Ammon's horn (tissue), 1 donor: ENCODE results near the gene RAB1B.

ENCODE experiments used
- DNase-seq: peaks from one replicate; pipeline ENCODE4 v3.0.0-alpha.2; 2016; ENCODE audit warnings: low spot score

The RAB1B gene

DNA sequence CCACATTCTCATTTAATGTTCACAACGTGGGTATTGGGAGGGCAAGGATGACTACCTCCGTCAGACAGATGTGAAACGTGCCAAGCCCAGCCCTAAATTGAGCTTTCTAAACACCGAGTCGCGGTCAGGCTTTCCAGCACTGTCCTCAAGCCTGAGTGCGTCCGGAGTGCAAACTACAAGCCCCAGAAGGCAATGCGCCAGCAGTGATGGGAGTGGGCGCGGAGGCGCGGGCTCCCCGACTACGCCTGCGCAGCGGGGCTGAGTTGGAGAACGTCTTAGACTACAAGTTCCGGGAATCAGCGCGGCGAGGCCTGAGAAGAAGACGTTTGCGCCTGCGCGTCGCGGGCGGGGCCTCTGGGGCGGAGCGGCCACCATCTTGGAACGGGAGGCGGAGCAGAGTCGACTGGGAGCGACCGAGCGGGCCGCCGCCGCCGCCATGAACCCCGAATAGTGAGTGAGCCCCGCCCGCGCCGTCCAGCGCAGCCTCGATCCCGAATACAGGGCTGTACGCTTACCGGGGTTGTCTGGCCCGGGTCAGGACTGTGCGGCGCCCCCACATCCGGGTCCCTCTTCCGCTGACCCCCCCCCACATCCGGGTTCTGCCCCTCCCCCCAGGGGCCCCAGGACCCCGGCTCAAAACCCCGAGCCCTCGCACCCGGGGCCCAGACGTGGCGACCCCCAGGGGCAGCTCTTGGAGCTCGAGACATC, at the start of gene RAB1B:
Gene RAB1B (plus strand): TSS at position 396 of the 708 bp plus-strand sequence. CDS start 41 bp downstream, at position 437.
- peak; percentile 99 for DNase-seq

DNA sequence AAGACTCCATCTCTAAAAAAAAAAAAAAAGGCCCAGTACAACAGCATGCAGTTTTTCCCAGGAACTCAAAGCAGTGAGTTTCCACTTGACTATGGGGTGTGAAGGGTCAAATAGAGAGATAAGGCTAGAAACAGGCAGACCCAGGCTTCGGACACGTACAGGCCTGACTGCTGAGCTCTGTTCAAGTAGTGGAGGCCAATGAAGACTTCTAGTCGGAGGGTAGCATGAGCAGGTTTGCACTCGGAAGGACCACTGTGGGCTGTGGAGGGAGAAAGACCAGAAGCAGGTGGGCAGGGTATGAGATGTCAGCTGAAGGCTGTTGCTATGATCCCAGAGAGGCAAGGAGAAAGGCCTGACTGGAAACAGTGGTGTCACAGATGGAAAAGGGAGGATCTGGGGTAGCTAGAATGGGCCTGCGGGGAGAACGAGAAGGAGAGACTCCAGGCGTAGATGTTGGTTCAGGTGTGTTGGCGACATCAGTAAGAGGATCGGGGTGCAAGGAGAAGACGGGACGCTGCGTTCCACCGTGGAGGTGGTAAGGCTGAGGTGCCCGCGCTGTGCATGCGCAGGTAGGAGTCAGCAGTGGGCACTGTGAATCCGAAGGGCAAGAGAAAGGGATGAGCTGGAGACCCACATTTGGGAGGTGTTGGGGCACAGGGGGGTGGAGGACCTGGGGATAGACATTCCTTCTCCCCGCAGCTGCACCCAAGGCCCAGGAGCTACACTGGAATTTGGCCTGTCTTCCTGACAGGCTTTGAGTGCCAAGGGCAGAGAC, 49.4 kb upstream of the RAB1B start:
- no peak for DNase-seq

DNA sequence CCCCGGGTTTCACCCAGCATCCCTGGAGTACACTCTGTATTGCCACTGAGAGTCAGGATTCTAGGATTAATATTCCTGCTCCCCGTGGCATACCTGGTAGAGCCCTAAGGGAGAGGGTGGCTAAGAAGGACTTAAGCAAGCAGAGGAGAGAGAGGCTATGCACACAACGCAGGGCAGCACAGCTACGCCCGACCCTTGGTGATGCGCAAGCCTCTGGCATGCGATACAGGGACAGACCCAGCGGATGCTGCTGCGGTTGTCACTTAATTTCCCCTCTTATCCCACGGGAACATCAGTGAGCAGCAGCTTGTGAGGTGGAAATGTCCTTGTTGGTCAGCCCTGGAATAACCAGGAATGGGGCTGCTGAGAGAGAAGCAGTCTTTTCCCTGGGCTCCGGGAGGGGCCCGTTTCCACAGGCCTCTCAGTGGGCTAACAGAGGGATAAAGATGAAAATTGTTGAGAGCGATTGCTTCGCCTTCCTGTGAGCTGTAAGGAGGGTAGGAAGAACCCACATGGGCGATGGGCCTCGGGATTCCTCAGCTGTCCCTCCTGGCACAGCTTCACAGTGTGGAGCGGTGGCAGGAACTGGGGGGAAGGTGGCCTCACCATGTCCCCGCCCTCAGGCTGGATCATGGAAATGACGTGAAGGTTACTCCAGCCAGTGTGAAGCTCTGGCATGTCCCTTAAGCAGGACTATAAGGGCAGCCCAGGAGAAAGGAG, 48.4 kb upstream of the RAB1B start:
- DNase-seq, result no peak

DNA sequence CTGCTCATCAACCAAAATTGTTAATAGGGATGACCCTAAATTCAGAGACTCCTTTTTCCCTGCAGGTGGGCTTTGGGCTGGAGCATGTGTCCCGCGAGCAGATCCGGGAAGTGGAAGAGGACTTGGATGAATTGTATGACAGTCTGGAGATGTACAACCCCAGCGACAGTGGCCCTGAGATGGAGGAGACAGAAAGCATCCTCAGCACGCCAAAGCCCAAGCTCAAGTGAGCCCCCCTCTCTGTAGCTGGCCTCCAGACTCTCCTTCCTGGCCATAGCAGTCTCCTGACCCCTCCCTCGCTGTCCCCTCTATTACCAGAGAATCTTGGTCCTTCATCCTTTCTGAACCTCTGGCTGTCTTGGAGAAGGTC, 47.9 kb upstream of the RAB1B start:
- no peak for DNase-seq

DNA sequence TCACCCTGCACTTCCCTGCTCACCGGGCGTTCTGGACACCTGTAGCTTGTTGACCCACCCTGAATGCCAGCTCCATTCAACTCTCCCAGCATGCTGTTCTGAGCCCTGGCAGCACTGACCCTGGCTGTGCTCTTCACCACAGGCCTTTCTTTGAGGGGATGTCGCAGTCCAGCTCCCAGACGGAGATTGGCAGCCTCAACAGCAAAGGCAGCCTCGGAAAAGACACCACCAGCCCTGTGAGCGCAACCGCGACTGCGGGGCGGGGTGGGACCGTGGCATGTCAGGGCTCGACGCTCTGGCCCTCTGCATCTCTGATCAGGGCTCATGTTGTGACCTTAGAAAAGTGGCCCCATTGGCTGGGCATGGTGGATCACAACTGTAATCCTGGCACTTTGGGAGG, 47.4 kb upstream of the RAB1B start:
- no peak for DNase-seq

GRCh38 chr11:66221726-66222236, 46.7 kb upstream of the RAB1B start:
- DNase-seq, result no peak

DNA sequence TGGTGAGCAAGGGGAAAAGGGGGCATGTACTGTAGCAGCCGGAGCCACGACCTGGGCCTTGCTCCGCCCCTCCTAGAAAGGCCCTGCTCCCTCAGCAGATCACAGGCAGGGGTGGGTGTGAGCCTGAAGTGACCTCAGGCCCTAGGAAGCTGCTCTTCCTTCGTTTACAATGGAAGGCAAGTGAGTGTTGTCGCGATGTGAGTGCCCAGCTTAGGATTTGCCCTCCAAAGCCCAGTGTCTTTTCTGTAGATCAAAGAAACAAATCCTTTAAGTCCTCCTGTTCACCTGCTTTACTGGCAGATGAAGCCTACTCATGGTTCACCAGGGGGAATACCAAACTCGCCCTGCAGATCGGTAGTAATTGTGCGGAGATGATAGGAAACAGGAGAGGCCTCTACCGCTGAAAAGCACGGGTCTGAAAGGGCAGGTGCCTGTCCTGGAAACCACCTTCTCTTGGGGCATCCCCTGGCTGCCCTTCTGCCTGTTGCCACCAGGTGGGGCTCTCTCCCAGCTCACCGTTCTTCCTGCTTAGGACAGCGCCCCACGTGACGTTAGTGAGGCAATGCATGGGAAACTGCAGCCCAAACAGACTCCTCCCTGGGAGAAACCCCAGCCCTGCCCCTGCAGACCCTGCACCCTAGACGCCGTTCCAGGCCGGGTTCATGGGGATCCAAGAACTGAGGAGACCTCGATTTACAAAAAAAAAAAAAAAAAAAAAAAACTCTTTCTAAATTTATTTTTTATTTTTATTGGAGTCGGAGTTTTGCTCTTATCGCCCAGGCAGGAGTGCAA, 45.9 kb upstream of the RAB1B start:
- DNase-seq, result peak; percentile 96

DNA sequence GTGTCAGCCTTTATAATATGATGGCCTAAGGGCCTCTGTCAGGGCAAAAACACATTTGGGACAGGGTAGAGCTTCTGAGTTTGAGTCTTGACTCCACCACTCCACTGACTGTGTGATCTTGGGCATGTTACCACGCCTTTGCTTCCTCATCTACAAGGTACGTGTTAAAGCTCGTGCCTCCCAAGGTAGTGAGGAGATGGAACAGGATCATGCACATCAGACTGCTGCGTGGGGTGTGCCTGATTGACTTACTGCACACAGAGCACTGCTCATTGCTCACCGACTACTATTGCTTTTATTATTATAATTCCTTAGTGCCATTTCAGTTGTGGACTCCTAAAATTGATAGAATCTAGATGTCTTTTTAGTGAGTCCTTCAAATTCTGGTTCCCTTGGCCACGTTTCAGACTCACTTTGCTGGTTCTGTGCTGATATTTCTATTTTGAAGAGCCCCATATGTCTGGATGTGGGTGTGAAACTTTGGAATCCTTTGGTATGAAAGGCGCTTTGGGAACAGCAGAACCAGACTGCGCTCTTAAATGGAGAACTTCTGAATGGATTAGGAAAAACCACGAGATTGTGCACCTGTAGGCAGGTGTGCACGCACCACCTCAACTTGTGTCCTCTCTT, 44.1 kb upstream of the RAB1B start:
- peak; percentile 43 for DNase-seq

- DNase-seq, result no peak
These were observed 43.4 kb upstream of the RAB1B start for GRCh38 chr11:66225066-66225465.

DNA sequence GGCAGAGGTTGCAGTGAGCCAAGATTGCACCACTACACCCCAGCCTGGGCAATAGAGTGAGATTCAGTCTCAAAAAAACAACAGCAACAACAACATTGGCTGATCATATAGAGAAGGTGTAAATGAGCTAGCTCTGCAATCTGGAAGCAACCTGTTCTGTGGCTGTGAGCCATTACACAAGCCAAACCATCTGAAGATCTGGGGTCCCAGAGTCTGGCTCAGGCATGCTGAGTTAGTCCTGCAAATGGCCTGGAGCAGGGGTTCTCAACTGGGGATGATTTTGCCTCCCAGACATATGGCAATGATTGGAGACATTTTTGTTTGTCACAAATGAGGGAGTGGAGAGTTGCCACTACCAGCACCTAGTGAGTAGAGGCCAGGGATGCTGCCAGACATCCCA, 42.3 kb upstream of the RAB1B start:
- DNase-seq, result no peak

DNA sequence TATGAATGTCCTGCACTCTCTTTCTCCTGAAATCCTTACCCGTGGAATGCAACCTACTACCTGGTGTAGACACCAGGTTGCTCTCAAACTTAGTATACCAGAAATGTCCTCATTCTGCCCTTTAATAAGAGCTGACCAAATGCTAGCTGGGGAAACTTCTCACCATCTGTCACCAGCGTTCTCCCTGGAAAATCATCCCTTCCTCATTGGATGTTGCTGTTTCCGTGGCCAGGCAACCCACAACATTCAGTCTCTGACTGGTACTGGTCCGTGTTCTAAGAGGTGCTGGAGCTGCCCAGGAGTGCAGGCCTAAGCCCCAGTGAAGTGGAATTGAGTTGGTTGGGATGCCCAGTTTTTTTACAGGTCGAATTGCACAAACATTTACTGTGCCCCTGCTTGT, 40.7 kb upstream of the RAB1B start:
- no peak for DNase-seq

- no peak for DNase-seq
These were observed 39.9 kb upstream of the RAB1B start for GRCh38 chr11:66228521-66228920.

- DNase-seq, result no peak
These were observed 38.3 kb upstream of the RAB1B start for GRCh38 chr11:66230156-66230555.

- no peak for DNase-seq
These were observed 37.5 kb upstream of the RAB1B start for GRCh38 chr11:66230978-66231377.

GRCh38 chr11:66231561-66231960, 36.9 kb upstream of the RAB1B start:
- DNase-seq, result no peak

- no peak for DNase-seq
These were observed 35.7 kb upstream of the RAB1B start for GRCh38 chr11:66232769-66233168.

GRCh38 chr11:66233301-66233700, 35.1 kb upstream of the RAB1B start:
- DNase-seq, result no peak

- DNase-seq, result no peak
These were observed 33.3 kb upstream of the RAB1B start for GRCh38 chr11:66235141-66235540.

GRCh38 chr11:66237867-66238266, 30.6 kb upstream of the RAB1B start:
- DNase-seq, result no peak

GRCh38 chr11:66238786-66239413, 29.5 kb upstream of the RAB1B start:
- no peak for DNase-seq

DNA sequence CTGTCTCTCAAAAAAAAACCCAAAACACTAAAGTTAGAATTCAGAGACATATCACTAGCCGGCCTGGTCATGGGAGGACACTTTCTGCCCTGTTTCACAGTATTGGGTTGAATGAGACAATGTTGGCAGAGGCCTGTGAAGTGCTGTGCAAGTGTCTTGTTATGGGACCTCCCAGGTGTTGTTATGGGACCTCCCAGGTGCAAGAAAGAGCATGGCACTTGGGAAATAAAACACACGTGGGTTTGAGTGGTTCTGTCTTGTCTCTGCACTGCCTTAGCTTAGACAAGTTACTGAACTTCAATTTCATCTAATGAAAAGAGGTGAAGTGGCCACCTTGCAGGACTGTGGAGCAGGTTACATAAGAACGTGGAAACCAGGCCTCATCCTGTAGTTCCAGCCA, 28.9 kb upstream of the RAB1B start:
- DNase-seq, result no peak
